IMR-90 (cell line): ENCODE results near the gene FBXO41. TPM values are rescaled to one million over a fixed set of nuclear protein-coding genes. Genes with fewer than 3 reads are reported as not detected.

Experiments
- ATAC-seq: fragments of 200-7000 bp; cut with Tn5 transposase; 2 replicates; pipeline ENCODE4 v1.9.1; 2020; ENCODE audit warnings: low read depth, mild to moderate bottlenecking, moderate library complexity
- BruUV-seq: library from RNA; stranded (reverse); fragments of 400-500 nt; replicated peaks from 2 replicates; lab custom pipeline; 2021; lab: Mats Ljungman, UMichigan
- CTCF ChIA-PET: fragments of 300-600 bp; formaldehyde crosslinking; extraction: SDS; loops from one replicate; lab custom pipeline; 2021; ENCODE audit warnings: antibody characterized with exemption; lab: Yijun Ruan, JAX
- POLR2A ChIA-PET: fragments of 300-600 bp; sonication (Branson Sonifier 250); formaldehyde crosslinking; loops from one replicate; lab custom pipeline; 2022; ENCODE audit warnings: antibody characterized with exemption; ENCODE audit not compliant: unreplicated experiment; lab: Charles Lee
- DNase-seq: peaks from one replicate; pipeline ENCODE4 v3.0.0; 2013
- H2AFZ ChIP-seq: replicated peaks from 2 replicates; pipeline ENCODE3; 2013; ENCODE audit warnings: low read length, mild to moderate bottlenecking; ENCODE audit not compliant: poor library complexity
- H2AK5ac ChIP-seq: 2 replicates; pipeline ENCODE4 v1.6.1; 2013; ENCODE audit warnings: low read depth, low read length, inconsistent platforms
- H2AK9ac ChIP-seq: replicated peaks from 2 replicates; pipeline ENCODE3; 2013; ENCODE audit warnings: mild to moderate bottlenecking, low read depth, low read length, moderate library complexity; ENCODE audit not compliant: poor library complexity
- H2BK120ac ChIP-seq: 2 replicates; pipeline ENCODE4 v1.6.1; 2013; ENCODE audit warnings: low read depth, low read length, inconsistent platforms
- H2BK15ac ChIP-seq: 3 replicates; pipeline ENCODE4 v1.6.1; 2013; ENCODE audit warnings: low read depth, low read length, inconsistent platforms
- H2BK20ac ChIP-seq: 2 replicates; pipeline ENCODE4 v1.6.1; 2013; ENCODE audit warnings: low read depth, mild to moderate bottlenecking, inconsistent platforms, low read length, moderate library complexity
- H2BK5ac ChIP-seq: 2 replicates; pipeline ENCODE4 v1.6.1; 2013; ENCODE audit warnings: mild to moderate bottlenecking, low read depth, low read length, inconsistent platforms; ENCODE audit not compliant: poor library complexity, severe bottlenecking
- H3K14ac ChIP-seq: replicated peaks from 2 replicates; pipeline ENCODE4 v1.6.1; 2013; ENCODE audit warnings: low read depth, low read length, inconsistent platforms
- H3K18ac ChIP-seq: 2 replicates; pipeline ENCODE4 v1.6.1; 2013; ENCODE audit warnings: low read depth, low read length, control low read depth
- H3K23ac ChIP-seq: 2 replicates; pipeline ENCODE4 v1.6.1; 2013; ENCODE audit warnings: low read depth, low read length, inconsistent platforms
- H3K27ac ChIP-seq: 2 replicates; pipeline ENCODE4 v1.5.1; 2013; ENCODE audit warnings: mild to moderate bottlenecking, control low read depth, low read length; ENCODE audit not compliant: insufficient read depth
- H3K27me3 ChIP-seq: 2 replicates; pipeline ENCODE4 v1.6.1; 2013; ENCODE audit warnings: low read length; ENCODE audit not compliant: control insufficient read depth, insufficient read depth
- H3K36me3 ChIP-seq: 2 replicates; pipeline ENCODE4 v1.6.1; 2013; ENCODE audit warnings: low read length, mixed read lengths; ENCODE audit not compliant: control insufficient read depth, insufficient read depth
- H3K4ac ChIP-seq: 2 replicates; pipeline ENCODE4 v1.6.1; 2013; ENCODE audit warnings: low read depth, low read length, inconsistent platforms
- H3K4me1 ChIP-seq: 2 replicates; pipeline ENCODE4 v1.6.1; 2013; ENCODE audit warnings: low read length, mixed read lengths; ENCODE audit not compliant: control insufficient read depth, insufficient read depth
- H3K4me2 ChIP-seq: 2 replicates; pipeline ENCODE4 v1.6.1; 2013; ENCODE audit warnings: low read depth, mild to moderate bottlenecking, control low read depth, low read length, moderate library complexity
- H3K4me3 ChIP-seq: 2 replicates; pipeline ENCODE4 v1.5.1; 2013; ENCODE audit warnings: low read depth, mild to moderate bottlenecking, control low read depth, low read length, moderate library complexity; ENCODE audit not compliant: insufficient read depth
- H3K56ac ChIP-seq: 2 replicates; pipeline ENCODE4 v1.6.1; 2013; ENCODE audit warnings: low read length, inconsistent platforms; ENCODE audit not compliant: insufficient read depth; ENCODE audit errors: extremely low read depth
- H3K79me1 ChIP-seq, 2 experiments: 2 replicates each; pipeline ENCODE4 v1.6.1; 2013; ENCODE audit warnings: low read length in 2 of 2, inconsistent platforms in 1 of 2, low read depth in 1 of 2
- H3K9ac ChIP-seq: 2 replicates; pipeline ENCODE4 v1.6.1; 2013; ENCODE audit warnings: low read depth, low read length, control low read depth
- H3K9me1 ChIP-seq: 2 replicates; pipeline ENCODE4 v1.6.1; 2013; ENCODE audit warnings: low read length, inconsistent platforms; ENCODE audit not compliant: insufficient read depth
- H3K9me3 ChIP-seq: 2 replicates; pipeline ENCODE4 v1.6.1; 2013; ENCODE audit warnings: low read length; ENCODE audit not compliant: control insufficient read depth, insufficient read depth
- H4K20me1 ChIP-seq: 2 replicates; pipeline ENCODE4 v1.6.1; 2013; ENCODE audit warnings: low read length, inconsistent platforms; ENCODE audit not compliant: insufficient read depth
- H4K5ac ChIP-seq: 2 replicates; pipeline ENCODE4 v1.6.1; 2013; ENCODE audit warnings: mild to moderate bottlenecking, low read depth, low read length, control low read depth
- H4K8ac ChIP-seq, 2 experiments: 2 replicates each; pipeline ENCODE4 v1.6.1; 2013; ENCODE audit warnings: low read depth in 2 of 2, low read length in 2 of 2, control low read depth in 1 of 2, inconsistent platforms in 1 of 2
- H4K91ac ChIP-seq: 2 replicates; pipeline ENCODE4 v1.6.1; 2013; ENCODE audit warnings: low read depth, low read length, inconsistent platforms; ENCODE audit not compliant: insufficient read depth
- BHLHE40 ChIP-seq: fragments of 150-350 bp; IDR thresholded peaks from 2 replicates; pipeline ENCODE4 v1.6.1; 2016; ENCODE audit warnings: mild to moderate bottlenecking, low read depth, low read length
- CEBPB ChIP-seq: IDR thresholded peaks from 2 replicates; pipeline ENCODE4 v1.6.1; 2012; ENCODE audit warnings: low read depth, low read length, improper control_type of control experiment
- CHD1 ChIP-seq: IDR thresholded peaks from 2 replicates; pipeline ENCODE4 v1.6.1; 2012; ENCODE audit warnings: low read depth, low read length, improper control_type of control experiment
- CTCF ChIP-seq: conservative IDR thresholded peaks from 2 replicates; pipeline ENCODE4 v1.5.1; 2012; ENCODE audit warnings: mild to moderate bottlenecking, low read depth, low read length, improper control_type of control experiment
- ELK1 ChIP-seq: fragments of 150-350 bp; IDR thresholded peaks from 2 replicates; pipeline ENCODE4 v1.6.1; 2016; ENCODE audit warnings: low read depth, mild to moderate bottlenecking, low read length, moderate library complexity, borderline replicate concordance
- FOS ChIP-seq: fragments of 150-350 bp; IDR thresholded peaks from 2 replicates; pipeline ENCODE4 v1.6.1; 2016; ENCODE audit warnings: low read depth, low read length
- MAFK ChIP-seq: IDR thresholded peaks from 2 replicates; pipeline ENCODE4 v1.6.1; 2012; ENCODE audit warnings: low read depth, low read length, improper control_type of control experiment
- MAZ ChIP-seq: IDR thresholded peaks from 2 replicates; pipeline ENCODE4 v1.6.1; 2012; ENCODE audit warnings: low read depth, mild to moderate bottlenecking, low read length, improper control_type of control experiment, moderate library complexity, borderline replicate concordance
- MXI1 ChIP-seq: IDR thresholded peaks from 2 replicates; pipeline ENCODE4 v1.6.1; 2012; ENCODE audit warnings: low read depth, mild to moderate bottlenecking, low read length, moderate library complexity, borderline replicate concordance
- NFE2L2 ChIP-seq: fragments of 150-350 bp; IDR thresholded peaks from 2 replicates; pipeline ENCODE4 v1.6.1; 2016; ENCODE audit warnings: low read depth, mild to moderate bottlenecking, low read length
- POLR2A ChIP-seq: IDR thresholded peaks from 2 replicates; pipeline ENCODE4 v1.6.1; 2012; ENCODE audit warnings: mild to moderate bottlenecking, low read depth, low read length
- RAD21 ChIP-seq: IDR thresholded peaks from 2 replicates; pipeline ENCODE4 v1.6.1; 2012; ENCODE audit warnings: low read length, improper control_type of control experiment
- RCOR1 ChIP-seq: IDR thresholded peaks from 2 replicates; pipeline ENCODE4 v1.6.1; 2012; ENCODE audit warnings: mild to moderate bottlenecking, low read length, improper control_type of control experiment; ENCODE audit not compliant: insufficient replicate concordance
- RFX5 ChIP-seq: IDR thresholded peaks from 2 replicates; pipeline ENCODE4 v1.8.0; 2012; ENCODE audit warnings: low read depth, mild to moderate bottlenecking, low read length, moderate library complexity
- SMC3 ChIP-seq: fragments of 150-350 bp; IDR thresholded peaks from 2 replicates; pipeline ENCODE4 v1.6.1; 2016; ENCODE audit warnings: low read depth, mild to moderate bottlenecking, antibody characterized with exemption, low read length, moderate library complexity
- USF2 ChIP-seq: fragments of 150-350 bp; IDR thresholded peaks from 2 replicates; pipeline ENCODE4 v1.6.1; 2017; ENCODE audit warnings: mild to moderate bottlenecking, antibody characterized with exemption, low read length, low read depth
- WGBS, 2 experiments: methylation state at CpG; one replicate each; pipeline versions ENCODE4 v1.1.5 to v1.1.7; 2013; ENCODE audit warnings: missing lambda C conversion rate in 2 of 2; ENCODE audit not compliant: insufficient read length in 1 of 2; ENCODE audit errors: extremely low coverage in 2 of 2; 5-methylcytosine and 5-hydroxymethylcytosine counted together
- dilution Hi-C: fragments of 300-500 bp; cut with HindIII; formaldehyde crosslinking; loops from one replicate; pipeline ENCODE4 v1.14.3; 2018; ENCODE audit warnings: low sequenced_read_pairs; ENCODE audit not compliant: unreplicated experiment
- in situ Hi-C: fragments of 300-500 bp; cut with MboI; formaldehyde crosslinking; loops from 3 replicates; pipeline ENCODE4 v1.14.3; 2019; ENCODE audit warnings: low sequenced_read_pairs, inconsistent platforms, mixed read lengths
- intact Hi-C: fragments of 100-400 bp; cut with micrococcal nuclease; formaldehyde crosslinking; loops from 2 replicates; pipeline ENCODE4 v1.10.0; 2022
- polyA plus RNA-seq, 3 experiments: library from polyadenylated mRNA; depleted of rRNA; stranded (reverse); fragments of >200 nt; gene quantifications; 2 replicates each; pipeline ENCODE4 v1.2.3, GENCODE V29; 2012; ENCODE audit warnings: low replicate concordance in 1 of 3
- total RNA-seq: library from RNA; depleted of rRNA; stranded (reverse); fragments of >200 nt; gene quantifications from 2 replicates; pipeline ENCODE4 v1.2.3, GENCODE V29; 2012

The FBXO41 gene
- total and polyA plus RNA-seq, 2 of the 4 experiments (the other 2 are of a cell fraction) = 0.54 to 3.7 TPM

GRCh38 chr2:73228631-73229030 lies 55.6 kb downstream of the FBXO41 start:
- Histone ChIP-seq H2BK5ac (no peak overlapping the region), H2BK120ac (no peak overlapping the region), H2AK9ac (no peak overlapping the region), H4K8ac (no peak overlapping the region), H3K9ac (no peak overlapping the region), H2AFZ (no peak overlapping the region), H3K4me2 (no peak overlapping the region), H3K18ac (no peak overlapping the region), H2AK5ac (no peak overlapping the region), H3K9me1 (peaks cover 4% of the 10 kb centered on the region; the same call in 1 of the 2 replicates), H3K36me3 (peaks cover 21% of the 10 kb centered on the region), H2BK15ac (no peak overlapping the region), H3K56ac (no peak overlapping the region), H3K4me3 (no peak overlapping the region), H3K14ac (no peak overlapping the region), H3K23ac (no peak overlapping the region), H3K79me1 (peaks cover 5 to 6% of the 10 kb centered on the region in 2 experiments), H4K5ac (no peak overlapping the region), H3K27me3 (no peaks in the 10 kb centered on the region), H3K27ac (no peak overlapping the region), H3K9me3 (no peaks in the 10 kb centered on the region), H4K20me1 (no peaks in the 10 kb centered on the region), H3K4me1 (0 out of 2 replicates have a peak, but pooled peaks cover 3% of the 10 kb centered on the region), H3K4ac (no peak overlapping the region), H4K91ac (no peak overlapping the region), H2BK20ac (no peak overlapping the region)
- intact Hi-C loops (no loop called here), in situ Hi-C loops (no loop called here), dilution Hi-C loops (no loop called here)
- POLR2A ChIA-PET = no interaction called here
- ATAC-seq (no peak), DNase-seq (no peak)
- WGBS, 2 experiments = 93% methylated on average over 5 of the region's 14 CpGs; no CpG with 5 or more reads in 1 of the 2 experiments
- TF ChIP-seq RCOR1 = no peak
- no peak for TF ChIP-seq CEBPB
- TF ChIP-seq MAZ = no peak
- no peak for TF ChIP-seq USF2
- TF ChIP-seq RAD21 = no peak
- no peak for TF ChIP-seq MXI1
- no peak for TF ChIP-seq POLR2A
- TF ChIP-seq CHD1 = no peak
- TF ChIP-seq ELK1 = no peak
- TF ChIP-seq NFE2L2 = no peak
- TF ChIP-seq RFX5 = no peak
- no peak for TF ChIP-seq SMC3
- TF ChIP-seq CTCF = no peak
- no peak for TF ChIP-seq MAFK
- no peak for TF ChIP-seq FOS
- no peak for TF ChIP-seq BHLHE40
- BruUV-seq = no TSS peak
- CTCF ChIA-PET = no interaction called here
